ENCODE measurements around the gene MT4.

GRCh38 chr16:56616608-56617211, 51.8 kb downstream of the MT4 start:
- TF ChIP-seq CTCF (IDR thresholded peaks at IDR 0.05; ENCODE audit: low read depth, low read length) (no peak), EZH2phosphoT487 (IDR thresholded peaks at IDR 0.05; ENCODE audit: low read depth) (no peak)

Data from OCI-LY3 (cell line).